GM13977 (cell line): Measurements from ENCODE around the gene GSG1L.

ENCODE experiments used
- DNase-seq: peaks from one replicate; pipeline ENCODE4 v3.0.0; 2012; ENCODE audit warnings: low spot score
- CTCF ChIP-seq: IDR thresholded peaks from 2 replicates; pipeline ENCODE4 v1.5.1; 2012; ENCODE audit warnings: mild to moderate bottlenecking, control low read depth; ENCODE audit not compliant: insufficient read depth; ENCODE audit errors: extremely low read depth, missing control alignments
- in situ Hi-C: fragments of 300-500 bp; cut with MboI; formaldehyde crosslinking; loops from one replicate; pipeline ENCODE4 v1.12.0; 2022; ENCODE audit warnings: low sequenced_read_pairs, low pct_unique_long_range_greater_than_20kb, mixed read lengths, inconsistent platforms; ENCODE audit not compliant: unreplicated experiment

Gene GSG1L

GRCh38 chr16:27771201-27771910 is 292.2 kb downstream of the GSG1L start:
- in situ Hi-C loops, result no loop called here
- TF ChIP-seq CTCF, result no peak
- no peak for DNase-seq

- DNase-seq, result no peak
- no peak for TF ChIP-seq CTCF
- in situ Hi-C loops, result no loop called here
Observed at GRCh38 chr16:27770271-27771196, 293.0 kb downstream of the GSG1L start.

GRCh38 chr16:27769561-27770255 is 293.8 kb downstream of the GSG1L start:
- no peak for TF ChIP-seq CTCF
- no peak for DNase-seq
- in situ Hi-C loops, result no loop called here

GRCh38 chr16:27768651-27769272 is 294.8 kb downstream of the GSG1L start:
- no peak for TF ChIP-seq CTCF
- in situ Hi-C loops, result no loop called here
- DNase-seq, result no peak

GRCh38 chr16:27767971-27768591 is 295.4 kb downstream of the GSG1L start:
- TF ChIP-seq CTCF, result no peak
- in situ Hi-C loops, result no loop called here
- no peak for DNase-seq

- in situ Hi-C loops, result no loop called here
- no peak for TF ChIP-seq CTCF
- DNase-seq, result no peak
Observed at GRCh38 chr16:27767081-27767480, 296.4 kb downstream of the GSG1L start.
